Gastroesophageal sphincter (tissue), 3 donors: ENCODE data around the gene CFAP99.

ENCODE experiments used
- EP300 ChIP-seq: sonication (generic); formaldehyde crosslinking; IDR thresholded peaks from one replicate; pipeline ENCODE4 v1.6.1; 2017; ENCODE audit warnings: antibody characterized with exemption, mild to moderate bottlenecking
- POLR2A ChIP-seq, 2 donors: fragments of 450-650 bp; IDR thresholded peaks; one replicate each; pipeline ENCODE4 v1.6.1; 2017; ENCODE audit warnings: antibody characterized with exemption in 2 of 2, mild to moderate bottlenecking in 2 of 2, moderate library complexity in 1 of 2
- TF ChIP-seq, protein P1 (sequence below), 4 experiments: fragments of 200-600 bp in 2 of 4; fragments of 450-650 bp in 2 of 4; sonication (generic) in 1 of 4; IDR thresholded peaks; one replicate each; pipeline ENCODE4 v1.5.1; 2017 to 2019; ENCODE audit warnings: antibody characterized with exemption in 4 of 4, mild to moderate bottlenecking in 2 of 4, moderate library complexity in 2 of 4

DNA sequence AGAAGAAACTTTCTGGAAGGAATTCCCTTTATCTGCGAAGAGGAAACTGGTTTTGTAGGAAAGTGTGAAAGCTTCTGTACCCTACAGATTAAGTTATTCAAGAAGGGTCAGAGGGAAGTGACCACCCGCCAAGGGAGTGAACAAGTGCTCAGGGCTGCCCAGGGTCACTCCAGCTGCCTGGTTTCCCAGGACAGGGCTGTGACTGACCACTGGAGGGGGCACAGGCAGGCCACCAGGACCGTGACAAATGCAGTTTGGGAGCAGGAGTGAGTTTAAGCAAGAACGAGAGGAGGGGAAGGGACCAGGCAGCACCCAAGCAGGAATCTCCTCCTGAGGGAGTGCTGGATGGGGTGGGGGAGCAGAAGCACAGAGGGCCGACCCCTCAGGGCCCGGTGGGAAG is 34.5 kb upstream of the CFAP99 start:
- TF ChIP-seq, protein P1, sequence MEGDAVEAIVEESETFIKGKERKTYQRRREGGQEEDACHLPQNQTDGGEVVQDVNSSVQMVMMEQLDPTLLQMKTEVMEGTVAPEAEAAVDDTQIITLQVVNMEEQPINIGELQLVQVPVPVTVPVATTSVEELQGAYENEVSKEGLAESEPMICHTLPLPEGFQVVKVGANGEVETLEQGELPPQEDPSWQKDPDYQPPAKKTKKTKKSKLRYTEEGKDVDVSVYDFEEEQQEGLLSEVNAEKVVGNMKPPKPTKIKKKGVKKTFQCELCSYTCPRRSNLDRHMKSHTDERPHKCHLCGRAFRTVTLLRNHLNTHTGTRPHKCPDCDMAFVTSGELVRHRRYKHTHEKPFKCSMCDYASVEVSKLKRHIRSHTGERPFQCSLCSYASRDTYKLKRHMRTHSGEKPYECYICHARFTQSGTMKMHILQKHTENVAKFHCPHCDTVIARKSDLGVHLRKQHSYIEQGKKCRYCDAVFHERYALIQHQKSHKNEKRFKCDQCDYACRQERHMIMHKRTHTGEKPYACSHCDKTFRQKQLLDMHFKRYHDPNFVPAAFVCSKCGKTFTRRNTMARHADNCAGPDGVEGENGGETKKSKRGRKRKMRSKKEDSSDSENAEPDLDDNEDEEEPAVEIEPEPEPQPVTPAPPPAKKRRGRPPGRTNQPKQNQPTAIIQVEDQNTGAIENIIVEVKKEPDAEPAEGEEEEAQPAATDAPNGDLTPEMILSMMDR (IDR thresholded peaks at IDR 0.05): no peak
- TF ChIP-seq POLR2A (IDR thresholded peaks at IDR 0.05): no peak
- no peak for TF ChIP-seq EP300
